ENCODE measurements around the gene CD34.
A peak's percentile ranks its signal among the peaks of the same experiment; 100 is the strongest.
"Not testable (repeated sequence)": the region's sequence is repeated elsewhere in the genome, so short reads cannot be mapped to it uniquely, and the experiment has no call there.

The CD34 gene

DNA sequence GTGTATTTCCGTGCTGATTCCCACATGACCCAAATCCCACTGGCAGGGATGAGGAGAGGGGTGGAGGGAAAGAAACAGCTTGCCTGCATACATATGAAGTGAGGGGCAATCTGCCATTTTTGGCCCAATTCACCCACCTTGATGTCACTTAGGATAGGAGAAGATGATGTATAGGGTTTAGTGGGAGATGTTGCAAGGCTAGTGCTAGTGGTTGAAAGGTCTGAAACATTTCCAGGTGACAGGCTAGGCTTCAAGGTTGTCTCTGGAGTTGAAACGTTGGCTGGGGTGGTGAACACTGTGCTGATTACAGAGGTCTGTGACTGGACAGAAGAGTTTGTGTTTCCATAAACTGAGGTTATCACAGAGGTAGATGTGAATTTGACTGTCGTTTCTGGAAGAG is 12.1 kb downstream of the CD34 start:
- no peak for DNase-seq (ENCODE audit: low spot score)

DNA sequence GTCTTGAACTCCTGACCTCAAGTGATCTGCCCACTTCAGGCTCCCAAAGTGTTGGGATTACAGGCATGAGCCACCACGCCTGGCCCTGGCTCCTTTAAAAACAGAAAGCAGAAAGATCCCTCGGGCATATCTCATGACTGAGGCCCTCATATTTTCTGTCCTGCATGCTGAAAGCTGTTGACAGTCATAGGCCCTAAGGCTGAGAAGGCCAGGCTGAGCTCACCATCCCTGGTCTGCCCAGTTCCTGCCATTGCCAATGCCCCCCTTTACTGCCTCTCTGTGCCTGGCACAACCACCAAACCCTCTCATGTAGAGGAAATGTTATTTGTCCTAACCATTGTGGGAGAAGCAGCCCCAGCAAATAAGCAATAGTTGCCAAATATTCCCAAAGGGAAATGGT is 12.7 kb downstream of the CD34 start:
- DNase-seq (ENCODE audit: low spot score), result no peak

DNA sequence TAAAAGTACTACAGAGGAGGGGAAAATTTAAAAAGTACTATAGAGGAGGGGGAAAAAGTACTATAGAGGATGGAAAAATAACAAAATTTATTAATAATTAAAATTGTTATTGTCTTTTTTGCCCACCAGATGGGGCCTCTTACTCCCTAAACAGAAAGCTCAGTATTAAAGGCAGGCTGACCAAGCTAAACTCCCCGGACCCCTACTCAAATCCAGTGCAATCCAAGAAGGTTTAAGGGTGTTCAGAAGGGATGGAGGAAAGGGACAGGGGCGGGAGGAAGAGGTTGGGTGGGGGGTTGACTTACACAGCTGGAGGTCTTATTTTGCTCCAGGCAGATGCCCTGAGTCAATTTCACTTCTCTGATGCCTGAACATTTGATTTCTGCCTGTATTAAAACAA is 13.7 kb downstream of the CD34 start:
- DNase-seq (ENCODE audit: low spot score), result peak; percentile 6

DNA sequence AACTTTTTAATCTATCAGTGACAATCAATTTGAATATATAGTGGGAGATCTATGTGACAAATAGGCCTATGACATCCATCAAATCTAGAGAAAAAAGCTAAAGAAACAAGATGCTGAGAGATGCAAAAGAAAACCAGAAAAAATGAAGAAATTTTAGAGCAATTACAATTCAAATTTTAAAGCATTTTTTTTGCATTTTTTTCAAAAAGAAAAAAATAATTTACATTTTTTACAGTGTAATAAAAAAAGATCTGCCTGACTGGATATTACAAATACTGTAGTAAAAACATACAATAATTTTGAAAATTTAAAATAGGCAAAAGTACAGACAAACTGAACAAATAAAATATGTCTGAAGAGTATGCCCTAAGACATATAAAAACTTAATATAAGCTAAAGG is 14.4 kb downstream of the CD34 start:
- no peak for DNase-seq (ENCODE audit: low spot score)

DNA sequence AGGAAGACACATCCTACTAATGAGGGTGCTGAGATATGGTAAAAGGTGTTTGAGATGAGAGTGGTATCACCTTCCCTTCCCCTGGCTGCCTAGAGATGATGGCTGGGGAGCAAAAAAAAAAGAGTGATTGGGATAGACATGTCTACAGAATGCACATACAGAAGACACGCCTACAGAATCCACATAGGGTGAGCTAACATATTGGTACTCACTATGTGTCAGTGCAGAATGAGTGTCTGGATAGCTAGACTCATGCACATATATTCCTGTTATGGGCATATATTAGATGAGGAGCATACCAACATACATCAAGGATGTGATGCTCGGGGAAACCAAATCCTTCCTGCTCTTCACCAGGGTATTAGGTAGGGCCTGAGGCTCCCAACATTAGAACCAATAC is 16.2 kb downstream of the CD34 start:
- DNase-seq (ENCODE audit: low spot score), result no peak

DNA sequence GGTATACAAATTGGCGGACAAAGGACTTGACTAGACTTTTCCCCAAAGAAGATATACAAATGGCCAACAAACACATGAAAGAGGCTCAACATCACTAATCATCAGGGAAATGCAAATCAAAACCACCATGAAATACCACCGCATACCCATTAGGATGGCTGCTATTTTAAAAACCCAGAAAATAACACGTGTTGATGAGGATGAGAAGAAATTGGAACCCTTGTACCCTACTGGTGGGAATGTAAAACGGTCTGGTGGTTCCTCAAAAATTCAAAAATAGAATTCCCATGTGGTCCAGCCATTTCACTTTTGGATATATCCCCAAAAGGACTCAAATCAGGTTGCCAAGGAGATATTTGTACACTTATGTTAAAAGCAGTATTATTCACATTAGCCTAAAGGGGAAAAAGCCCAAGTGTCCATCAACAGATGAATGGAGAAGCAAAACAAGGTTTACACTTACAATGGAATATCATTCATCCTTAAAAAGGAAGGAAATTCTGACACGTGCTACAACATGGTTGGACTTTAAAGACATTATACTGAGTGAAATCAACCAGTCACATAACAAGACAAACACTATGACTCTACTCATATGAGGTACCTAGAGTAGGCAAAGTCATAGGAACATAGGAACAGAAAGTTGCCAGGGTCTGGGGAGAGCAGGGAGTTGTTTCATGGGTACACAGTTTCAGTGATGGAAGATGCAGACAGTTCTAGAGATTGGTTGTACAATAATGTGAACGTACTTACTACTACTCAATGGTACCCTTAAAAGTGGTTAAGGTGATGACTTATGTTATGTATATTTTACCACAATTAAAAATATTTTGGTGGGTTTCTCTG is 17.0 kb downstream of the CD34 start:
- DNase-seq (ENCODE audit: low spot score), result no peak

DNA sequence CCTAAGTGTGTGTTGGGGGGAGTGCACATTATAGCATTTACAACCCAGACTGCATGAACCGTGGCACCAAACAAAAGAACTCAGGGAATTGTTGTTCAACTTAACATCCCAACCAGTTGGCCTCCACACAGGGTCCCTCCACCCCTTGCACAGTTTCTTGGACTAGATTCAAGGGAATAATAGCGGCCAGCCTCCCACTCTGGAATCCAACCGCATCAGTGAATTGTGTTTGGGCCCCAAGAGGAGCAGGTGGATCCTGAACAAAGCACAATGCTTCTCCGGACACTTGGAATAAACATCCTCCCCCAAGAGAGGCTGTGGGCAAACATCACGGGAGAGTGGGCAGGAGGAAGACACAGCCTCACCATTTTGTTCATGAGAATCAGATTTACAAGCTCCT is 18.2 kb downstream of the CD34 start:
- DNase-seq (ENCODE audit: low spot score), result no peak

DNA sequence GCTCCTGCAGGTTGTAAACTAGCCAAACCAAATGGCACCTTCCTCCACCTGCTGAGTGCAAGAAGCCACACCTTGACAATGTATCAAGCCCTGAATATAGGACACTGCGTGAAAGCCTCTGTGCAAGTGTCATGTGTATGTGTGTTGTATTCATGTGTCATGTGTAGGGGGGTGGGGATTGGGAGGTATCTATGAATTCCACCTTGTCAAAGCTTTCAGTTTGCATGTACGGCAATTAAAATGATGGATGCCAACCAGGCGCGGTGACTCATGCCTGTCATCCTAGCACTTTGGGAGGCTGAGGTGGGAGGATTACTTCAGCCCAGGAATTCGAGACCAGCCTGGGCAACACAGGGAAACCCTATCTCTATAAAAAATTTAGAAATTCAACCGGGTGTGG is 19.8 kb downstream of the CD34 start:
- no peak for DNase-seq (ENCODE audit: low spot score)

DNA sequence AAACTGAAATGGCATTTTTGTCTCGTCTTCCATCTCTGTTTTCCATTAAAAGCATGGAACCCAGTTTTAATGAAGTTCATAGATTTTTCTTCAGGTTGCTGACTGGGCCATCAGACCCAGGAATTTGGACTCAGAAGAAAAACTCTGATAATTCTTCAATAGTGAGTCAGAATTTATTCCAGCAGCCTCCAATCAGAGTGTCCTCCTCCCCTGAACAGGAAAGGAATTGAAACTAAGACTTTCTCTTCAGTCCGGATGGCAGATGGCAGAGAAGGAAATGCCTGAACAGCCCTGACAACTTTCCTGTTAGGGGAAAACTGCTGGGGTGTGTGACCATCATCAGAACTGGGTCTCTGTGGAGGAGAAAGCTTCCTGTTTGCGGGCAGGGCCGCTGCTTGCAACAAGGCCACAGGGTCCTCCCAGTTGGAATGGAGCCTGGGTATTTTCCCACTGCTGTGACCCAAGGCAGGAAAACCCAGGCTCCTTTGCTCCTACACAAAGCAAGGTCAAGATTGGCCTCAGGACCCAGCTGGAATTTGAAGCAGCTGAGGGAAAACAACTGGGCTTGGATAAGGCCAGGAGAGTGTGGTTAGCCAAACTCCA is 20.7 kb downstream of the CD34 start:
- no peak for DNase-seq (ENCODE audit: low spot score)

DNA sequence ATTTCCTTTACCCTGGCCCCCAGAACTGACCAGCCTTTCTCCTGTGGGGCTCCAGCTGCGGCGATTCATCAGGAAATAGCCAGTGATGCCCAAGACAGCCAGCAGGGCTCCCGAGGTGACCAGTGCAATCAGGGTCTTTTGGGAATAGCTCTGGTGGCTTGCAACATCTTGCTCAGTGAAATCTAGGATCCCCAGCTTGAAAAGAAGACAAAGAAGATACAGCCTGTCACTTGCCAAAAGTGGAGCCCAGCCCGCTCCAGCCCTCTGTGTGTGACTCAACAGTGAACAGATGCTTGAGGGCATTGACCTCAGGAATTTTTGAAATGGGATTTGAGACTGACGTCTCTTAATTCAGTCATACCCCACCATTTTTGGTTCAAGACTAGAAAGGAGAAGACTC is 22.3 kb downstream of the CD34 start:
- DNase-seq (ENCODE audit: low spot score), result no peak

DNA sequence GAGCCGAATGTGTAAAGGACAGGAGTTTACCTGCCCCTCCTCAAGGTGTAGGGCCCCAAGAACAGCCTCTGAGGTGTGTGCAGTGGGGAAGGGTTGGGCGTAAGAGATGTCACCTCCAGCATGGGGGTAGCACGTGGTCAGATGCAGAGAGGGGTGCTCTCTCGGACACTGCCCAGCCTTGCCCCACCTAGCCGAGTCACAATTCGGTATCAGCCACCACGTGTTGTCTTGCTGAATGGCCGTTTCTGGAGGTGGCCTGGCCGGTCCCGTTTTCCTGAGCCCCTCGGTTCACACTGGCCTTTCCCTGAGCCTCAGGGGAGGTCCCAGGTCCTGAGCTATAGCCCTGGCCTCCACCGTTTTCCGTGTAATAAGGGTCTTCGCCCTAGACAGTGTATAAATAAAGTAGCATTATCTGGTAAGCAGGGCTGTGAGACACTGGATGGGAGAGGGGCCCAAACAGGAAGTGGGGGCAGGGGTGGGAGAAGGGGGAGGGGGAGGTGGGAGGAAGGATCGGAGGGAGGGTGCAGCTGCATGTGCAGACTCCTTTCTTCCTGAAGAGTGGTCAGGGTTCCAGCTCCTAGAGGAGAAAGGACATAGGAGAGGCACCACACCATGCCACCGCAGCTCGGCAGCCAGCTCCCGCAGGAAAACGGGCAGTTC is 23.3 kb downstream of the CD34 start:
- DNase-seq (ENCODE audit: low spot score), result no peak

DNA sequence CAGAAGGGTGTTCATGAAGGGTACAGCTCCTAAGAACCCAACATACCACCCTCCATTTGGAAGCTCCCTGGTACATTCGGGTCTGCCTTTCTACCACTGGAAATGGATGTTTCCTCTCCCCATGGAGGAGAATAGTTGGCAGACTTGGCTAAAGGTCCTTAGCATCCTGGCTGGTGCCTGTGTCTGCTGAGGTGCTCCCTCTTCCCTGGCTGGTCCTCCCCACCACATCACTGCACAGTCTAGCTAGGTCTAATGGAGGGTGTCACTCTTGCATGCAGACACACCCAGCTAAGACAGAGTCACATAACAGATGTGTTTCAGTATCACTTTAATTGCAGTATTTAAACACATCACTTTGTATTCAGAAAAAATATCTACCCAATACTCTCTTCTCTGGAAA is 24.7 kb downstream of the CD34 start:
- DNase-seq (ENCODE audit: low spot score), result no peak

DNA sequence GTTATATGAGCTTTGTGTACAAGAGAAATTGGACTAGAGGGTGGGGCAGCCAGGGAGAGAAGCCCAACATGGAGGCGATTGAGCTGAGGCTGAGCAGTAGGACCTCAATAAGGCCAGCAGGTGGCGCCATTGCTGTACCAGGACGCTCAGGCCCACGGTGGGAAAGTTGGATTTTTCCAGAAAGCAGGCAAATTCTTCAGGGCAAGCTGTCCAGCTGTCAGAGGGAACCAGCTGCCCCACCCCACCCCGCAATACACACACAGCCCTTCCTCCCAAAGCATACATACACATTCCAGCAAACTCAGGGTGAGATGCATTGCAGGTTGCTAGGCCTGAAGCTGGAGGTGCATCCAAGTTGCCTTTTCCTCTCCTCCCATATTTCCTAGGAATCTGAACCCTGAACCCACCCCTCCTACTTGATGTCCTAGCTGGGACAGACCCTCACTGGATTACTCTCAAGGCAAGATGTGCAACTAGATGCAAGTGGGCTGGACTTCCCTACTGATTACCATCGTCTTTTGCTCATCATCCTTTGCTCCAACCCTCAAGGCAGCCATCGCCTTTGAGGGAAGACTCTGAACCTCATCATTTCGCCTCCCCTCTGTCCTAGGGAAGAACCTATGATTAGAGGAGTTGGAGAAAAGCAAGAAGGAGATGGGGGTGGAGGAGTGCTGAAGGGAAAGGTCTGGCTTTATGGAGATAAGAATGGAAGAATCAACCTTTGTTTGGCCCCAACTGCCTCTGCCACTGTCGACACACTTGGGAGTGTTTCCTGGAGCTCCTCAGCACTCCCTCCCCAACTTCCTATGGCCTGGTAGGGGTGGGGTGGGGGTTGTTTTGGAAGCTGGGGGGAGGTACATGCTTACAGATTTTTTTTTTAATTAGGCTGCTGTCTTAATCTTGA is 25.5 kb downstream of the CD34 start:
- peak; percentile 73 for DNase-seq (ENCODE audit: low spot score)

DNA sequence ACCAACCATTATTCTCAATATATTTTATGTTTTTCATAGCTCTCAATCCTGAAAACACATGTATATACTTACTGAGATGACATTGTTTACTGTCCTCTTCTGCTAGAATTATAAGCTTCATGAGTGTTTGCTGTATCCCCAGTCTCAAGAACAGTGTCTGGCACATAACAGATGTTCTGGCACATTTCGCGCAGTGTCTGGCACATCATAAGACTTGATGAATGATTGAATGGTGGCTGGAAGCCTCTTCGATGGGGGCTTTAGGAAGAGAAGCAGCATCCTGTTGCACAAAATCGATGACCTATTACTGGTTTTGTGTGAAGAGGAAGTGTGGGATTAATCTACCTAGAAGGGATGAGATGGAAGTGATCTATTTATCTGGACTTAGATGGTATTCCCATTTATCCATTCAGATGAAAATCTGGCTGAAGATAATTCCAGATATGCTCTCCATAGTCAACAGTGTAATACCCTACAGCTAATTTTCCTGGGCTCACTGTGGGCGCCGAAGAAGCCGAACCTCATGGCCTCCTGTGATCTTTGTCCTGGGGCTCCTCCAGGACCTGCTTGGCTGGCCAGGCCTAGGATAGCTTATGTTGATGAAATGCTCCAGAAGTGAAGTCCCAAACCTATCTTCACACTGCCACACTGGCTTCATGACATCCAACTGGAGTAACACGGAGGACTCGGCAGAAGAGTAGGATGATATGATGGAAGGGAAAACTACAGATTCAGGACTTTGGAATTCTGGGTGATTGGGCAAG is 26.5 kb downstream of the CD34 start:
- DNase-seq (ENCODE audit: low spot score), result no peak

DNA sequence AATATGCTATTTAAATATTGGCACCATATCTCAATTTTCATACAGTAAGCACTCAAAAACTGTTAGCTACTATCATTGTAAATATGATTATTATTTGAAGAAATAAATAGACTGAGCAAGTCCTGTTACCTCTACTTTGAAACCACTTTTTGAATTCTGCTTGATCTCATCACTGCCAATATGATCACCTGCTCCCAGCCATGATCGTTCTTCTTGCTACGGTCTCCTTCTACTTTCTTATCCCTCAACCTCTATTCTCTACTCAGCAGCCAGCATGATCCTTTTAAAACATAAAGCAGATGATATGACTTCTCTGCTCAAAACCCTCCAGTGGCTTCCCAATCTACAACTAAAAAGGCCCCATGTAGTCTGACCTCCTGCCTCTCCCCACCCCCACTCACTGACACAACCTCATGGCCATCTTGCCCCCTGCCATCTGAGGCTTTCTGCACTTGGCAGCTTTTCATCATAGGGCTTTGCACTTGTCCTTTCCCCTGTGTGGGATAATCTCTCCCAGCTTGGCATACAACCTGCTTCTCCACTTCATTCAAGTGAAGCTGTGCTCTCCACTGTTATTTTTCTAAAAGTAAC is 27.2 kb downstream of the CD34 start:
- DNase-seq (ENCODE audit: low spot score), result no peak

DNA sequence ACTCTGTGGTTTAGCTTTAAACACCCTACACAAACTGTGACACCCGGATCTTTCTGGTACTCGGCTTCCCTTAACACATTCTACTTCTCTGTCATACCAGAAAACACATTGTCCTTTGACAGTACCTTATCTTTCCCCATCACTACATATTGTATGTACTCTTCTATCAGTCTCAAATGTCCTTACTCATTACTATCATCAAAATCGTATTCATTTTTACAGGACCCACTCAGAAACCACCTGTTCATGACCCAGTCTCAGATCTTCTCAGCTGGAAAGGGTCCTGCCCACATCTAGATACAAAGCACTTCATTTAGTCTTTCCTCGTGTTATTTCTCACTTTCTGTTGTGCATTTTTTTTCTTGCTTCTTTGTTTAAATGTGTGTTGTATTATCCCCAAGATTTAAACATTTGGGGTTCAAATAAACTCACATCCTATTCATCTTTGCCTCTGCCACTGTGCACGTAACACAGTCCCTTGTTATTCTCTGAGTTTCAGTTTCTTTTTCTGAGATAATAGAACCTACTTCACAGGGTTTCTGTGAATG is 27.7 kb downstream of the CD34 start:
- DNase-seq (ENCODE audit: low spot score), result no peak

DNA sequence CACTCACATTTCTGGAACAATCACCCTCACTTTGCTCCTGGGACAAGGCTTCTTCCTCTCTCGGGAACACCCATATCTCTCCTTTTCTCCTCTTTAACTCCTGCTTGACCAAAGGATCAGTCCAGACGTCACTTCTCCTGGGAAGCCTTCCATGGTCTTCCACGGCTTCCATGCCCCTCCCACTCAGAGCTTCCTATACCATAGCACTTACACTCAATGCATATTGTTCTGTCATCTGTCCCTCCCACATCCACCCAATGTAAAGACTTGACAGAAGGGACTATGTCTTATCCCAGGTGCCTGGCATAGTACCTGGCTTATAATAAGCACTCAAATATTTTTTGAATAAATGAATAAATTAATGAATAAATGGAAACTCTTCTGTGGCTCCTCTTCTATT is 28.2 kb downstream of the CD34 start:
- no peak for DNase-seq (ENCODE audit: low spot score)

DNA sequence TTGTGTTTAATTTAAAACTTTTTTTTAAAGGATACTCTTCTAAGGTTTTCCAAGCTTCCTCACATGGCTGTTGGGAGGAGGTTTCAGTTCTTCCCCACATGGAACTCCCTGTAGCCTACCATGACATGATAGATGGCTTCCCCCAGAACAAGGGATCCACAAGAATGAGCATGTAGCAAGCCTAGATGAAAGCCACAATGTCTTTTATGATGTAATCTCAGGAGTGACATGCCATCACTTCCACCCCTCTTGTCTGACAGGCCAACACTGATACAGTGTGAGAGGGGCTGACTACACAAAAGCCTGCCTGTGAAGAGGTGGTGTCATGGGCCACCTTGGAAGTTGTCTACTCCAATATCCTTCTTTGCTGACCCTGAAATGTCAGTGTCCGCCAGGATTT is 32.0 kb downstream of the CD34 start:
- DNase-seq (ENCODE audit: low spot score), result no peak

DNA sequence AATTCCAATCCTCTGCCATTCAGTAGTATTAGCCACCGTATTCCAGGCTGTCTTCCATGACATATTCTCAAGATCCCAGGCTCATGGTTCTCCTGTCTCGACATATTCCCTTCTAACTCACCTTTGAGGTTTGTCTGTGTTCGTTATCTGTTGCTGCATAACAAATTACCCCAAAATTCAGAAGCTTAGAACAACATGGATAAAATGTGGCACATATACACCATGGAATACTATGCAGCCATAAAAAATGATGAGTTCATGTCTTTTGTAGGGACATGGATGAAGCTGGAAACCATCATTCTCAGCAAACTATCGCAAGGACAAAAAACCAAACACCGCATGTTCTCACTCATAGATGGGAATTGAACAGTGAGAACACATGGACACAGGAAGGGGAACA is 33.0 kb downstream of the CD34 start:
- DNase-seq (ENCODE audit: low spot score), result not testable (repeated sequence)

DNA sequence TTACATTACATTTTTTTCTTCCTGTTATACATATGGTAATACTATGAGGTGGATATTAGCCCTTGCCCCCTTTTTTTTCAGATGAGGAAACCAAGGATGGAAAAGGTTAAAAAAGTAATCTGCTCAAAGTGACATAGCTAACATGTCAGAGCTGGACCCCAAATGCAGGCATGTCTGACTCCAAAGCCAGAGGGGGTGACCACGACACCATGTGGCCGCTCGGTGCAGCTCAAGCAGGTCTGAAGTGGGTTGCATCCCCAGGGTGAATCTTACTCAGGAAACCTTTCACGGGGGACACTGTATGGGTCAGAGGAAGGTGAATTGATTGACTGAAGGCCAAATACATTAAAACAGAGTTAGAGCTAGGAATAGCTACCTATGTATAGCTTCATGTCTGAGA is 34.8 kb downstream of the CD34 start:
- DNase-seq (ENCODE audit: low spot score), result no peak

DNA sequence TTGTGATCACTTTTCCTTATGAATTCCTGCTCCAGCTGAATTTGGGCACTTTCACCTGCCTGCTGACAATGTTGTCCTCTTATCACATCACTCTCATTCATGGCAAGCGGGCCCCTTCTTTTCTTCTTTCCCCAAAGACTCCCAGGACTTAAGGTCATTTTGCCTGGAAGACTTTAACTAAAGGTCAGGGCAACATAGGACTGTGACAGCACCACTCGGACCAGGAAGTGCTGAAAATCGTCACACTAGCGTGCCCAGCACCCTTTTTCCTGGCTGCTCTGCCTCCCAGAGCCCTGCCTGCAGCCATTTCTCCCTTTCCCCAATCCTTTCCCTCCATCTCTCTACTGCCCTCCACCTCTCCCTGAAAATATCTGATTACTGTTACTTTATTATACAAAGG is 35.4 kb downstream of the CD34 start:
- DNase-seq (ENCODE audit: low spot score), result no peak

Data from LoVo (cell line).